Esophagus muscularis mucosa (tissue), 4 donors: ENCODE data around the gene EPHB2.

ENCODE experiments used
- CTCF ChIP-seq, 3 experiments: fragments of 200-600 bp in 2 of 3; fragments of 450-650 bp in 1 of 3; sonication (generic) in 2 of 3; IDR thresholded peaks; one replicate each; pipeline ENCODE4 v1.5.1; 2017 to 2019; ENCODE audit warnings: antibody characterized with exemption in 3 of 3, mild to moderate bottlenecking in 2 of 3, moderate library complexity in 1 of 3
- EP300 ChIP-seq: sonication (generic); formaldehyde crosslinking; IDR thresholded peaks from one replicate; pipeline ENCODE4 v1.6.1; 2017; ENCODE audit warnings: antibody characterized with exemption
- POLR2A ChIP-seq: fragments of 450-650 bp; IDR thresholded peaks from one replicate; pipeline ENCODE4 v1.6.1; 2017; ENCODE audit warnings: antibody characterized with exemption, moderate library complexity, mild to moderate bottlenecking, low read depth
- POLR2AphosphoS5 ChIP-seq, 2 donors: sonication (generic); formaldehyde crosslinking; IDR thresholded peaks; one replicate each; pipeline ENCODE4 v1.6.1; 2017; ENCODE audit warnings: antibody characterized with exemption in 2 of 2

- TF ChIP-seq CTCF (IDR thresholded peaks at IDR 0.05) (no peak), POLR2AphosphoS5 (IDR thresholded peaks at IDR 0.05) (no peak), EP300 (no peak), POLR2A (no peak)
Observed at GRCh38 chr1:22778408-22778807, 67.8 kb downstream of the EPHB2 start.
